ENCODE data around the gene TUBB3.
"Not testable (repeated sequence)": the region's sequence is repeated elsewhere in the genome, so short reads cannot be mapped to it uniquely, and the experiment has no call there.

Gene TUBB3

DNA sequence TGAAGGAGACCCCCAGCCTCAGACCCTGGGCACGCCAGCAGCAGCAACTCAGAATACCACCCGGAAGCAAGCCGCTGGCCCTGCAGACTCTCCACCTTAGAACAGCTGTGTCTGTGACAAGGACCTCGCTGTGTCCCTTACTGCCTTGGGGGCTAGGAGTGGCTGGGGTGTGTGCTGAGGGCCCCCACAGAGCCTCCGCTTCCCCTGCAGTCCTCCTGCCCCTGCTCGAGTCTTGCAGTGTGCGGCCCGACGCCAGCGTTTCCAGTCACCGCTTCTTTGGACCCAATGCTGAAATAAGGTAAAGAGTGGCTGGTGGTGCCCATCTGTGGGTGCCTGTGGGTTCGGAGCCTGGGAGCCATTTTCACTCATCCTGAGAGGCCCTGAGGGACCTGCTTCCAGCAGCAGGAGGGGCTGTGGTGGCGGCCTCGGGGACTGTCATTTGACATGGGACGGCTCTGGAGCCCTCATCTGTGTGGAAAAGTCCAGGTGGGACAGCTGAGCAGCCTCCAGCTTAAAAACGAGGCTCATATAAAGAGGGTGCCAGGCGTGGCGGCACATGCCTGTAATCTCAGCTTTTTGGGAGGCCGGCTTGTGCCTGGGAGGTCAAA, 19.1 kb upstream of the TUBB3 start:
- no peak for DNase-seq

DNA sequence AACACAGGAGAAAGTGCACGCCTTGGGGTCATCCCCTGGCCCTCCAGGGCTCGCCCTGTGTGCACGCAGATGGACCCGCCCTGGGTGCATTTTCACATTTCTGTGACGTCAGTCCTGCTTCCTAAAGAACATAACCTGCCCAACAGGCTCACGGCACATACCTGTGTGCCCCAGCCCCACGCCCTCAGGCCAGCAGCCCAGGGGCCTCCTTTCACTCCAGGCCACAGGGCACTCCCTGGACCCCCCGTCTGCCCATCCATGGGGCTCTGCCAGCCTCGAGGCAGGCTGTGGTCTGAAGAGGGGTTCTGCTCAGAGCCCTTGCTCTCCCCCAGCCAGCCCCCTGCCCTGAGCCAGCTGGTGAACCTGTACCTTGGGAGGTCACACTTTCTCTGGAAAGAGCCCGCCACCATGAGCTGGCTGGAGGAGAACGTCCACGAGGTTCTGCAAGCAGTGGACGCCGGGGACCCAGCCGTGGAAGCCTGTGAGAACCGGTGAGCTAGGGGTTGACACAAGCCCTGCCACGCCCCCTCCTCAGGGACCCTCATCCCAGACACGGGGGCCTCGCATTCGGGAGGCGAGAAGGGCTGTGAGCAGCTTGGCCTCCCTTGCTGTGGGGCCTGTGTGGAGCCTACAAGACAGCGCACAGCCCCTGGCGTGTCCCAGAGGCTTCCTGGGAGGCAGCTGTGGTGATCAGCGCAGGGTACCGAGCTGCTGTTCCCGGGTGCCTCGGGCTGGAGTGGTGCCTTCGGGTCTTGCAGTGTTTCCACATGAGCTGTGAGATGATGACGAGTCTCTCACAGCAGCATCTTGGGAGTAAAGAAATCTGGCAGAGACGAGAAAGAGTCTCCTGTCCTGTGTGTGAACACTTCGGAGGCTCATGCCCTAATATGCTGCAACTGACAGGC, 18.3 kb upstream of the TUBB3 start:
- DNase-seq = no peak

DNA sequence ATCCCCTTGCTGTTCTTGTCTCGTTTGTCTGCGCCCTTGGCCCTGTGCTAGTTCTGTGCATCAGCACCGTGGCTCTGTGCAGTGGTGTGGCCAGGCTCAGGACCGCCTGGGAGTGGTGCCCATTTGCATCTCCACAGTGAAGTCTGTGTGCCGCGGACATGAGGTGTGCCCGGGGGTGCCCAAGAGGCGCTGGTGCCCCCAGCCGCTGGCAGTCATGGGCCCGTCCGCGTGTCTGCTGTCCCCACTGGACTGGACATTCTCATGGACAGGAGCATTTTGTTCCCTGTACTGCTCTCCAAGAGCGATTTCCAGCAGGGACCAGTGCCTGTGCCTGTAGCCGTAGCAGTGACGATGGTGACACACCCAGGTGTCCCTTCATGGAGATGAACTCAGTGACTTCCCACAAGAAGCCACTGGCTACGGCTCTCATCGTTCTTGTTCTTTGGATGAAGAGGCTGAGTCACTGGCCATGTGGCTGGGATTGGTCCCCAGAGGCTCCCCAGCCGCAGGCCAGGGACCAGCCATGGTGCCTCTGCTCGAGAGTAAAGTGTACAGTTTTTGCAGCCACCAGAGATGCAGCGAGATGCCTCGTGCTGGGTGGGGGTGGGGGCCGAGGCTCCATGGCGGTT, 17.5 kb upstream of the TUBB3 start:
- DNase-seq = no peak

DNA sequence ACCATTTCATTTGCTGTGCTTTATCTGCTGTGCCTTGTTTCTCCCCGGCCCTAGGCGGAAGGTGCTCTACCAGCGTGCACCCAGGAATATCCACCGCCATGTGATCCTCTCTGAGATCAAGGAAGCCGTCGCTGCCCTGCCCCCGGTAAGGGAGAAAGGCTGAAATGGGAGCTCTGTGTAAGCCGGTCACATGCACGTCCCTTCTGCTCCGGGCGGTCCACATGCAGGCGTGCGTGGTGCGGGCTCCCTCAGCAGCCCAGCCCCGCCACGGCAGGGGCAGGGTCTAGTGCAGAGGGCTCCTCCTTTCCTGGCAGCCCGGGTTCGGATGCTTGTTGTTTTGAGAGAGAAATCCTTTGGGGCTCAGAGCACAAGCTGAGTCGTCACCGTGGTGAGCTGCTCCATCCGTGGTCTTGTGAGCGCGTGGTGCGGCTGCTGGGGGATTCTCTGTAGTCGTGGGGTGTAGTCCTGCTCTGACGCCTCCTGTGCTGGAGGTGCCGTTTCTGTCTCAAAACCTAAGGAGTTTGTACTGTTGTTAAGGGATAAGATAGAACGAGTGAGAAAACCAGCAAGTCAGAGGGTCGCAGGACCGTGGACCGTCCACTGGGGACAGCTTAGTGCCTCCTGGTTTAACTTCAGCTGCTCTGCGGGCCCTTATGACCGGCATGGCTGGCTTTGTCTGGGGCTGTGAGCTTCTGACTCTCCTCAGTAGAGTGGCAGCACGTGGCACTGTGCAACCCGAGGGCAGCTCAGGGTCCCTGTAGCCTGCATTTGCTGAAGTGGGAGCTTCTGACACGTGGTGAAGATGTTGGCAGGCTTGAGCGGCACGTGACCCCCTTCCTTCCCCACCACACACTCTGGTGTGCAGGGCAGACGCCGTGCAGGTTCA, 16.8 kb upstream of the TUBB3 start:
- DNase-seq = no peak

DNA sequence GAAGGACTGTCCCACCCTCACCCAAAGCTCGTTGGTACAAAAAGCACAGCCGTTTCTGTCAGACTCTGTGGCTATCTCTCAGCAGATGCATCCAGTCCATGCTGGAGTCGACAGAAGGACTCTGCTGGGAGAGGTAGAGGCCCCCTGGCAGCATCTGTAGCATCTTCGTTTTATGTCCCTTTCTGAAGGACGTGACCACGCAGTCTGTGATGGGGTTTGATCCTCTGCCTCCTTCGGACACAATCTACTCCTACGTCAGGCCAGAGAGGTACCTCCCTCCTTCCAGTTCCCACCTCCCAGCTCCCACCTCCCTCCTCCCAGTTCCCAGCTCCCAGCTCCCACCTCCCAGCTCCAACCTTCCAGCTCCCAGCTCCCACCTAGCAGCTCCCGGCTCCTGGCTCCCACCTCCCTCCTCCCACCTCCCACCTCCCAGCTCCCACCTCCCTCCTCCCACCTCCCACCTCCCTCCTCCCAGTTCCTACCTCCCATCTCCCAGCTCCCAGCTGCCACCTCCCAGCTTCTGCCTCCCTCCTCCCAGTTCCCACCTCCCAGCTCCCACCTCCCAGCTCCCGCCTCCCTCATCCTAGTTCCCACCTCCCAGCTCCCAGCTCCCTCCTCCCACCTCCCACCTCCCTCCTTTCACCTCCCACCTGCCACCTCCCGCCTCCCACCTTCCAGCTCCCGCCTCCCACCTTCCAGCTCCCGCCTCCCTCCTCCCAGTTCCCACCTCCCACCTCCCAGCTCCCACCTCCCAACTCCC, 15.9 kb upstream of the TUBB3 start:
- no peak for DNase-seq

DNA sequence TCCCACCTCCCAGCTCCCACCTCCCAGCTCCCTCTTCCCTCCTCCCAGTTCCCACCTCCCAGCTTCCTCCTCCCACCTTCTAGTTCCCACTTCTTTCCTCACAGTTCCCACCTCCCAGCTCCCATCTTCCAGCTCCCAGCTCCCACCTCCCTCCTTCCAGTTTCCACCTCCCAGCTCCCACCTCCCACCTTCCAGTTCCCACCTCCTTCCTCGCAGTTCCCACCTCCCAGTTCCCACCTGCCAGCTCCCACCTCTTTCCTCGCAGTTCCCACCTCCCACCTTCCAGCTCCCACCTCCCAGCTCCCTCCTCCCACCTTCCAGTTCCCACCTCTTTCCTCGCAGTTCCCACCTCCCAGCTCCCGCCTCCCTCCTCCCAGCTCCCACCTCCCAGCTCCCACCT, 14.9 kb upstream of the TUBB3 start:
- no peak for DNase-seq

DNA sequence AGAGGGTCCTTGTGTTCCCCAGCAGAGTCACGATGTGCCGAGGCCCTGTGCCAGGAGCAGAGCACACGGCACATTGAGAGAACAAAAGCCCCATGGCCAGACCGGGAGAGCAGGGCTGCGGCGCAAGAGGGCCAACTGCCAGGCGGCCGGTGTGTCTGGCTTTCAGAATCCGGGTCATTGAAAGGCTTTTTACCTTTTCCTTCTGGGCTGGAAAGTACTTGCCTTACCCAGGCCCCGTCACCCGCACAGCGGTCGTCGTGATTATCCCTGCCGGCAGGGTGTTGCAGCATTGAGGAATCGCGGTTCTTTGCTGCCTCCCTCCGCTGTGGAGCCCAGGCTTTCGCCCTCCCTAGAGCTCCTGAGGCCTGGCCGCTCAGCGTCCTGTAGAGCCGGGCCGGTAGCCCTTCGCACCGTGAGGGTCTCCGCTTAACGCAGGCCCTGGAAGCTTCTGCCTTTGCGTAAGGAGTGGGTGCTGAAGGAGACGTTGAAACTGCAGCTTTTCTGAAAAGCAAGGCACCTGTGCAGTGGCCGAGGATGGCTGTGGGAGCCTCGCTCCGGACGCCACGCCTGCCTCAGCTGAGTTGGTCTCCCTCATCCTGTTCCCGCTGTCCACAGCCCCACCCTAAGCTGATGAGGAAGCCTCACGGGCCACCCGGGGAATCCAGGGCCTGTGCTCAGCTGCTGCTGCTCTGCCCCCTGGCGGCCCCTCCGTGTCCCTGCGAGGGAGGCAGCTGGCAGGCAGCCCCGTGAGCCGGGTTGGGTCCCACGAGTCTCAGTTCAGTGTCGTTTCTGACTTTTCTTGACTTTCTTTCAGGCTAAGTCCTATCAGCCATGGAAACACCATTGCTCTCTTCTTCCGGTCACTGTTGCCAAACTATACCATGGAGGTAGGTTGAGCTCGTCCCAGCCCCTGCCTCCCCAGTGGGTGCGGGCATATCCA, 13.1 kb upstream of the TUBB3 start:
- peak; percentile 68 to 70 for DNase-seq

DNA sequence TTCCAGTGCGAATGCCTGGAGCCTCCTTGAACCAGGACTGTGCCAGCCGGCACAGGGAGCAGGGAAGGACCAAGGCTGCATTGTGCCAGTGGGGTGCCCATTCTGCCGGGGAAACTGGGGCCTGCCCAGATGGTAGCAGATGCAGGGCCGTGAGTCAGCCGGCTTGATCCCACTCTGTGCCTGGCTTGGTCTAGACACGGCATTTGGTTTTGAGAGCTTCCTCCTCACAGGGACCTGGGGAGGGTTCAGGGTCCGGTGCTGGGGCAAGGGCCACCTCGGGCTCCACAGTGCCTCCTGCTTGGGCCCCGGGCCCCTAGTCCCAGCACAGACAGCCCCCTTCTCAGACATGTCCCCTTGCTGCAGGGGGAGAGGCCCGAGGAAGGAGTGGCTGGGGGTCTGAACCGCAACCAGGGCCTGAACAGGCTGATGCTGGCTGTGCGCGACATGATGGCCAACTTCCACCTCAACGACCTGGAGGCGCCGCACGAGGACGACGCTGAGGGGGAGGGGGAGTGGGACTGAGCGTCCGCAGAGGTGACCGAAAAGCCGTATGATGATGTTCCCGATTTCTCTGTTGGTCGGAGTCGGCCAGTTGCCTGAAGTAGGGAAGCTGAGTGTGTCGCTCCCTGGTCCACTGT, 12.3 kb upstream of the TUBB3 start:
- no peak for DNase-seq

DNA sequence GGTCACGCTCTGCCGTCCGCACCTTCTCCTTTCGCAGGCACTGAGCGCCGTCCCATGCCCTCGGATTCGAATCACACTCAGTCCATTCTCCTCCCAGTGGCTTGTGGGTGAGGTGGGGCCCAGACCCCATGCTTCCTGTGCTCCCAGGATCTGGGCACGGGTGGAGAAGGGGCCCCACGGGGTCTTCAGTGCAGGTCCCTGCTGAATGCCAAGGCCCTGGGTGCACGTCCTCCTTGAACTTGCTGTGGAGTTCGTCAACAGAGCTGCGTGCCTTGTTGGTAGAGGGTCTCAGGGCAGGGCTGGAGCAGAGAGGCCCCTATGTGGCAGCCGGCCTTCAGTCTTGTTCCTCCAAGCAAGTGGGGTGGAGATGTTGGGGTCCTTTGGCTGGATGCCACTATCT, 11.8 kb upstream of the TUBB3 start:
- no peak for DNase-seq

DNA sequence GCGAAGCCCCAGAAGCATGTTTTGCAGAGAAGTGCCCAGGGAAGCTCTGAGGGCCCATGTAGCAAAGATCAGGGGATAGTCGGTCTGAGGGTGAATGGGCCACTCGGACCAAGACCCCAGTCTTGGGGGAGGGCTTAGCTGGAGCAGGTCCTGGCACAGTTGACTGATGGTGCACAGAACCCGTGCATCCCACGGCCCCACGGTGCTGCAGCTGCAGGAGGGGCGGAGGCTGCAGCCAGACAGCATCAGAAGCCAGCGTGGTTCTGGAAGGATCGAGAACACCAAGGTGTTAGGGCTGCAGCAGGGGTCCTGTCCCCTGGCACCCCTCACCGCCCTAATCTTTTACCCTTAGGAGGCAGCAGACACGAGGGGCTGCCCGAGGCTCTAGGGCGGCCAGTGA, 11.0 kb upstream of the TUBB3 start:
- DNase-seq = no peak

DNA sequence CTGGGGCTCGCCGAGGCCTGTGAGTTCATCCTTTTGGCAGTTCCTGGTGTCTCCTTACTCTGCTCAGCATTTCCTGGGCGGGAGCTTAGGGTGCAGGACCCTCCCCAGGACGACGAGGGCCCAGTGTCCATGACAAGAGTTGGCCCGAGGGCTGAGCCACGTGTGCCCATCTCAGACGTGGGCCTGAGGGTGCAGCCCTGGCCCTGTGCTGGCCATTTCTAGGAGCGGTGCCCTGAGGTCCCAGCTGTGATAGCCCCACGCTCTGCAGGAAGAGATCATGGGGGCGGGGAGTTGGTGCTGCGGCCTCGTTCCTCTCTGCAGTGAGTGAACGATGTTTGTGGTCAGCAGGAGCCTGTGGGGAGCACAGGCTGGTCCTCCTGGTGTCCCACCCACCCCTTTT, 10.5 kb upstream of the TUBB3 start:
- no peak for DNase-seq

DNA sequence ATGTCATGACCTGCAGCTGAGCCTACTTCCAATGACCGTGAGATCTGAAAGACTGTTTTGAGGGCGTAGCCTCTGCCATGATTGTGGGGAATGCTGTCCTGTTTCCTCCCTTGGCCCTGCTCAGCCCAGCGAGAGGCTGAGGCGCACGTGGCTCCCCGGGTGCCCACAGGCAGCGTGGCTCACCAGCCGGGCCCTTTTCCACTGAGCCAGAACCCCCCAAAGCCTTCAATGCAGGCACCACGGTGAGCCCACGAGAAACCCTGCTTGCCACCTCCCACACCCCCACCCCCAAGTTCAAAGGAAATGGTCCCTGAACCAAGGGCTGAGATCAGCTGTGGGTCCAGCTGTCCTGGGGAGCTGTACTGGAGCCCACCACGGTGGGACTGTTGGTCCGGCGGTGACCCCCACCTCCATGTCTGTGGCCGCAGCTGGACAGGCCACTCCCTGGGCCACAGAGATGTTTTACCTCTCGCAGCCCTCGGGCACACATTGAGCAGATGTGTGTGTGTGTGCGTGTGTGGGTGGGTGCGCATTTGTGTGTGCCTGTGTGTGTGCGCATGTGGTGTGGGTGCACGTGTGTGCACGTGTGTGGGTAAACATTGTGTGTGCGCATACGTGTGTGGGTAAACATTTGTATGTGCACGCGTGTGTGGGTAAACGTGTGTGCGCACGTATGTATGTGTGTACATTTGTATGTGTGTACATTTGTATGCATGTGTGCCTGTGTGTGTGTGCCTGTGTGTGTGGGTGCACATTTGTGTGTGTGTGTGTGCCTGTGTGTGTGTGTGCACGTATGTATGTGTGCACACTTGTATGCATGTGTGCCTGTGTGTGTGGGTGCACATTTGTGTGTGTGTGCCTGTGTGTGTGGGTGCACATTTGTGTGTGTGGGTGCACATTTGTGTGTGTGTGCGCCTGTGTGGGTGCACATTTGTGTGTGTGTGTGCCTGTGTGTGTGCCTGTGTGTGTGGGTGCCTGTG, 9.4 kb upstream of the TUBB3 start:
- no peak for DNase-seq

DNA sequence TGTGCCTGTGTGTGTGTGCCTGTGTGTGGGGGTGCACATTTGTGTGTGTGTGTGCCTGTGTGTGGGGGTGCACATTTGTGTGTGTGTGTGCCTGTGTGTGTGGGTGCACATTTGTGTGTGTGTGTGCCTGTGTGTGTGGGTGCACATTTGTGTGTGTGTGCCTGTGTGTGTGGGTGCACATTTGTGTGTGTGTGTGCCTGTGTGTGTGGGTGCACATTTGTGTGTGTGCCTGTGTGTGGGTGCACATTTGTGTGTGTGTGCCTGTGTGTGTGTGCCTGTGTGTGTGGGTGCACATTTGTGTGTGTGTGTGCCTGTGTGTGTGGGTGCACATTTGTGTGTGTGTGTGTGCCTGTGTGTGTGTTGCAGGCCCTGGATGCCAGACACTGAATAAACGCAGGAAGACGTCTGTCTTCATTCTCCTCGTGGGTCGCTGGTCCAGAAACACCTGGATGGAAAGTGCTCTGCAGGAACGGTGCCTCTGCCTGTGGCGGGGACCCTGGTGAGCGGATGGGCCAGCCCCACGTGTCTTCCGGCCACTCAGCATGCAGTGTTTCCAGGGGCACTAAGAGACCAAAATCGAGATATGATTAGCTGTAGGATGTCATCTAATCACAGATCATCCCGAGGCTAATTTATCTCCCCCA, 8.4 kb upstream of the TUBB3 start:
- DNase-seq = not testable (repeated sequence)

DNA sequence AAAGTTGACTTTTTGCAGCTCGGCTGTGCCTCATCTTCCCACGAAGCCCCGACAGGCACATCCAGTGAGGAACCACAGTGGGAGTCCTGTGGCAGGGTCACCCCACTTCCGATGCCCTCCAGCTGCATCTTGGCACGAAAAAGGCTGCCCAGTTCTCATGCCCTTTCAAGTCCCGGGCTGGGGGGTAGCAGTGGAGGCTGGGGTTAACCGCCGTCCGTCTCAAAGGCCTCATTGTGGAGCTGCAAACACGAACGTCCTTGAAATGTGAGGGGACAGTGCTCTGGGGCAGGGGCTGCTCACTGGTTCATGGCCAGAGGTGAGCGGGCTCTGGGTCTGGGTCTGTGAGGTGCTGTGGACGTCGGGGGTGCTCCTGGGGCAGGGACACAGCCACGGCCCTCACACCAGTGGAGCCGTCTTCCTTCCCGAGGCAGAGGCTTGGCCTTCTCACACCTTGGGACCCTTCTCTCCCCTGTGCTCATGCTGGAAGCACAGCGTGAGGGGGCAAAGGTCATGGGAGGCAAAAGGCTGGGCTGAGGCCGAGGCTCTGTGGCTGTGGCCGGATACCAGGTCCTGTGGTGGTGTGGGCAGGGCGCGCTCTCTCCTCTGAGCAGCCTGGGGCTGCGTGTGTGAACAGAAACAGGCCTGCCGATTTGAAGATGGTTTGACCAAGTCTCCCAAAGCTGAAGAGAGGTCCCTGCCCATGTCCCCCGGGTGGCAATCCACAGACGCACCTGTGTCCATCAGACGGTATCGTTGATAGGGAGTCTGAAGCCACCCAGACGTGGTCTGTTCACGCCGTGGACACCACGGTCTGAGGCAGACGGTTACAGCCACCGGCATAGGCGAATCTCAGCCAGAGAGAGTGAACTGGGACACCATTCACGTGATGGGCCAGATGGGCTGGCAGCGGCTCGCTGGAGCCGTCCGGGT, 7.6 kb upstream of the TUBB3 start:
- DNase-seq = no peak

DNA sequence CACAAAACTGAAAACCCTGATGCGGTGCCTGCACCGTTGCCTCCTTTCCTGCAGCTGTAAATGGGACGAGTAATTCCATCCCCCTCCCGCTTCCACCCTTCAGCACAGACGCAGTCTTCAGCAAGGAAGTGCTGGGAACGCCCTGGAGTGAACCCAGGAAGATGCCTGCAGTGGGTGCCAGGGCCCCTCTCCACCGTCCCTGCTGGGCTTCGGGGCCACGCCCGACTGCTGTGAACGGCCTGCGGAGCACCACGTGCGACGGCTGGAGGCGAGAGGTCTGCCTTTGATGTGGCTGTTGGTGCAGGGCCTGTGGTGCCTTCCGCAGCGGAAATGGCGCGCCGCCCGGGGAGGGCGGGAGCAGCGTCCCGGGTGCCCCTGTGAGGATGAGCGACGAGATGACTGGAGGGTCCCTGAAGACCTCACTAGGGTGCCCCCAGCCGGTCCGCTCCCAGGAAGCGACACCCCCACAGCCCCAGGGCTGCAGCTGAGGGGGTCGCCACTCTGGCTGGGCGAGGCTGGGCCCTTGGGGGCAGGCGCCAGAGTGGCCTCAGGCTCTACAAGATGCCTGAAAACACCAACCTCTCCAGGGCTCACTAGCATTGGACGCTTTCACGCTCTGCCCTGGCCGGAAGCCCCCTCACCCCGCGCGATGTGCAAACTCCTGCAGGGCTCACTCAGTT, 5.2 kb upstream of the TUBB3 start:
- DNase-seq = peak; percentile 77 to 82

DNA sequence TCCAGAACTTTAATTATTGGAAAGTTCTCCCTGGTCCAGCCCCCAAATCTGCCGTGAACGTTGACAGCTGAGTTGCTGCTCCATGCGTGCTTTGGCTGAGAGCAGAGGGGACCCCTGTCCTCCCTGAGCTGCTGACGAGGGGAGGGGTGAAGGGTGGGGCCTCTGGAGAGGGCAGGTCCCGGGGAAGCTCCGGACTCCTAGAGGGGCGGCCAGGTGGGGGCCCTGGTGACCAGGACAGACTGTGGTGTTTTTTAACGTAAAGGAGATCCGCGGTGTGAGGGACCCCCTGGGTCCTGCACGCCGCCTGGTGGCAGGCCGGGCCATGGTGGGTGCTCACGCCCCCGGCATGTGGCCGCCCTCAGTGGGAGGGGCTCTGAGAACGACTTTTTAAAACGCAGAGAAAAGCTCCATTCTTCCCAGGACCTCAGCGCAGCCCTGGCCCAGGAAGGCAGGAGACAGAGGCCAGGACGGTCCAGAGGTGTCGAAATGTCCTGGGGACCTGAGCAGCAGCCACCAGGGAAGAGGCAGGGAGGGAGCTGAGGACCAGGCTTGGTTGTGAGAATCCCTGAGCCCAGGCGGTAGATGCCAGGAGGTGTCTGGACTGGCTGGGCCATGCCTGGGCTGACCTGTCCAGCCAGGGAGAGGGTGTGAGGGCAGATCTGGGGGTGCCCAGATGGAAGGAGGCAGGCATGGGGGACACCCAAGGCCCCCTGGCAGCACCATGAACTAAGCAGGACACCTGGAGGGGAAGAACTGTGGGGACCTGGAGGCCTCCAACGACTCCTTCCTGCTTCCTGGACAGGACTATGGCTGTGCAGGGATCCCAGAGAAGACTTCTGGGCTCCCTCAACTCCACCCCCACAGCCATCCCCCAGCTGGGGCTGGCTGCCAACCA, 4.4 kb upstream of the TUBB3 start, which contains the start of gene MC1R:
Gene MC1R (plus strand): TSS at position 410 of the 895 bp plus-strand sequence. CDS start 397 bp downstream, at position 807.
- no peak for DNase-seq

Data from CD4-positive, alpha-beta T cell treated with Interleukin-4 for 1 hour (primary cell).